Transverse colon (tissue), 4 donors: Measurements from ENCODE around the gene N4BP2. TPM values are rescaled to one million over a fixed set of nuclear protein-coding genes. Genes with fewer than 3 reads are reported as not detected.

ENCODE experiments used
- DNase-seq: peaks from one replicate; pipeline ENCODE4 v3.0.0-alpha.2; 2019
- H3K27ac ChIP-seq, 4 donors: fragments of 200-600 bp; sonication (generic); 2 replicates each; pipeline ENCODE4 v1.5.1; 2016 to 2018; ENCODE audit warnings: inconsistent platforms in 4 of 4
- H3K27me3 ChIP-seq: fragments of 200-600 bp; sonication (generic); 2 replicates; pipeline ENCODE4 v1.5.1; 2017; ENCODE audit warnings: inconsistent platforms
- H3K36me3 ChIP-seq, 4 donors: fragments of 200-600 bp; sonication (generic); 2 replicates each; pipeline ENCODE4 v1.5.1; 2017 to 2019; ENCODE audit warnings: inconsistent platforms in 4 of 4
- H3K4me1 ChIP-seq, 4 donors: fragments of 200-600 bp; sonication (generic); 2 replicates each; pipeline ENCODE4 v1.5.1; 2017 to 2020; ENCODE audit warnings: inconsistent platforms in 4 of 4
- H3K4me3 ChIP-seq, 4 donors: fragments of 200-600 bp; sonication (generic); 1 replicate in 1 of 4; 2 replicates in 3 of 4; pipeline versions ENCODE4 v1.5.1 to v1.6.1; 2017 to 2019; ENCODE audit warnings: inconsistent platforms in 4 of 4
- H3K9me3 ChIP-seq, 2 donors: fragments of 200-600 bp; sonication (generic); 2 replicates each; pipeline ENCODE4 v1.5.1; 2017 to 2019; ENCODE audit warnings: inconsistent platforms in 2 of 2
- CTCF ChIP-seq, 5 experiments: fragments of 200-600 bp in 3 of 5; fragments of 450-650 bp in 2 of 5; sonication (generic) in 3 of 5; IDR thresholded peaks; 1 replicate in 2 of 5; 2 replicates in 3 of 5; pipeline ENCODE4 v1.5.1; 2016 to 2017; ENCODE audit warnings: antibody characterized with exemption in 5 of 5, inconsistent platforms in 3 of 5, mild to moderate bottlenecking in 2 of 5, moderate library complexity in 1 of 5
- EP300 ChIP-seq: sonication (generic); formaldehyde crosslinking; IDR thresholded peaks from one replicate; pipeline ENCODE4 v1.6.1; 2017; ENCODE audit warnings: antibody characterized with exemption, low read depth
- POLR2A ChIP-seq: fragments of 450-650 bp; IDR thresholded peaks from one replicate; pipeline ENCODE4 v1.6.1; 2016; ENCODE audit warnings: antibody characterized with exemption, mild to moderate bottlenecking, moderate library complexity
- POLR2AphosphoS5 ChIP-seq, 3 donors: sonication (generic); formaldehyde crosslinking; IDR thresholded peaks; one replicate each; pipeline ENCODE4 v1.6.1; 2016; ENCODE audit warnings: antibody characterized with exemption in 3 of 3
- WGBS, 2 donors: methylation state at CpG; one replicate each; pipeline ENCODE4 v1.1.5; 2018; ENCODE audit warnings: low coverage in 1 of 2; 5-methylcytosine and 5-hydroxymethylcytosine counted together
- in situ Hi-C, 4 donors: fragments of 200-750 bp; cut with MboI; loops; one replicate each; pipeline versions ENCODE4 v1.15.0 to v1.15.1; 2017; ENCODE audit warnings: low sequenced_read_pairs in 3 of 4, low pct_ligation_motif_present in 1 of 4, low pct_unique_long_range_greater_than_20kb in 1 of 4
- intact Hi-C: fragments of 100-400 bp; cut with DNase I; formaldehyde crosslinking; loops from one replicate; pipeline ENCODE4 v1.15.1; 2023; ENCODE audit warnings: low total_unique reads
- total RNA-seq, 4 donors: library from RNA; depleted of rRNA; stranded (reverse); fragments of >200 nt; gene quantifications; one replicate each; pipeline ENCODE4 v1.1.0, GENCODE V29; 2016

Gene N4BP2
- total RNA-seq, 4 donors from 2014 or later = 7.9 to 19.5 (median 12.5) TPM

DNA sequence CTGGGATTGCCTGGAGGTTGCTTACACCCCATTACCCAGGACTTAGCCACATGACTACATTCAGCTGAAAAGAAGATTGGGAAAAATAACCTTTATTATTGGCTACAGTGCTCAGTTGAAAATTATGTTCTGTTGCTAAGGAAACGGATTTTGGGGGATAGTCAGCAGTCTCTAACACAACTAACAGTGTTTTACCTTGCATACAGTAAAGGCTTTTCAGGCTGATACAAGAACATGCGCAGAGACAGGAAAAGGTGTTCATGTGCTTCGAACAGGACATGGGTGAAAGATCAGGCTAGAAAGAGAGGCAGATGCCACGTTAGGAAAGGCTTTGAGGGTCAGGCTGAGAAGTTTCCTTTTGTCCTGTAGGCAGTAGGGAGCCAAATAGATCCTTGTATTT, 125.4 kb downstream of the N4BP2 start:
- Histone ChIP-seq H3K27me3 (peaks cover 37% of the 10 kb centered on the region), H3K36me3 (no peaks in the 10 kb centered on the region), H3K4me1 (peaks cover 0 to 6% (median 0%) of the 10 kb centered on the region in 4 donors), H3K4me3 (no peak overlapping the region), H3K27ac (no peak overlapping the region), H3K9me3 (no peaks in the 10 kb centered on the region)
- TF ChIP-seq POLR2A (no peak), CTCF (IDR thresholded peaks at IDR 0.05) (no peak), POLR2AphosphoS5 (IDR thresholded peaks at IDR 0.05) (no peak)
- intact Hi-C loops = no loop called here
- in situ Hi-C loops = no loop called here
- no peak for DNase-seq
- WGBS, 2 donors = 68 to 77% methylated on average over 3 to 4 of the region's 4 CpGs

GRCh38 chr4:40182954-40183353, 126.3 kb downstream of the N4BP2 start:
- intact Hi-C loops = no loop called here
- 88 to 93% methylated on average over 2 to 3 of the region's 3 CpGs for WGBS, 2 donors

GRCh38 chr4:40183615-40184411, 127.2 kb downstream of the N4BP2 start:
- 78 to 81% methylated on average over 6 to 12 of the region's 12 CpGs for WGBS, 2 donors
- Histone ChIP-seq H3K27ac (peak overlapping the region in 1 of 4 donors; percentile 25), H3K9me3 (no peaks in the 10 kb centered on the region), H3K27me3 (peaks cover 34% of the 10 kb centered on the region), H3K4me1 (peaks cover 0 to 6% (median 0%) of the 10 kb centered on the region in 4 donors), H3K36me3 (no peaks in the 10 kb centered on the region), H3K4me3 (no peak overlapping the region)
- TF ChIP-seq CTCF (IDR thresholded peaks at IDR 0.05) = no peak
- no peak for TF ChIP-seq POLR2A
- no peak for TF ChIP-seq EP300
- TF ChIP-seq POLR2AphosphoS5 (IDR thresholded peaks at IDR 0.05) = no peak
- in situ Hi-C loops = no loop called here
- intact Hi-C loops = no loop called here
- no peak for DNase-seq

More at GRCh38 chr4:40182954-40183353, 126.3 kb downstream of the N4BP2 start:
- Histone ChIP-seq H3K4me1 (peaks cover 0 to 6% (median 0%) of the 10 kb centered on the region in 4 donors), H3K27ac (no peak overlapping the region), H3K4me3 (no peak overlapping the region), H3K36me3 (no peaks in the 10 kb centered on the region), H3K27me3 (peaks cover 36% of the 10 kb centered on the region), H3K9me3 (no peaks in the 10 kb centered on the region)
- TF ChIP-seq CTCF (IDR thresholded peaks at IDR 0.05) = no peak
- no peak for TF ChIP-seq EP300
- TF ChIP-seq POLR2AphosphoS5 (IDR thresholded peaks at IDR 0.05) = no peak
- in situ Hi-C loops = no loop called here
- no peak for DNase-seq

DNA sequence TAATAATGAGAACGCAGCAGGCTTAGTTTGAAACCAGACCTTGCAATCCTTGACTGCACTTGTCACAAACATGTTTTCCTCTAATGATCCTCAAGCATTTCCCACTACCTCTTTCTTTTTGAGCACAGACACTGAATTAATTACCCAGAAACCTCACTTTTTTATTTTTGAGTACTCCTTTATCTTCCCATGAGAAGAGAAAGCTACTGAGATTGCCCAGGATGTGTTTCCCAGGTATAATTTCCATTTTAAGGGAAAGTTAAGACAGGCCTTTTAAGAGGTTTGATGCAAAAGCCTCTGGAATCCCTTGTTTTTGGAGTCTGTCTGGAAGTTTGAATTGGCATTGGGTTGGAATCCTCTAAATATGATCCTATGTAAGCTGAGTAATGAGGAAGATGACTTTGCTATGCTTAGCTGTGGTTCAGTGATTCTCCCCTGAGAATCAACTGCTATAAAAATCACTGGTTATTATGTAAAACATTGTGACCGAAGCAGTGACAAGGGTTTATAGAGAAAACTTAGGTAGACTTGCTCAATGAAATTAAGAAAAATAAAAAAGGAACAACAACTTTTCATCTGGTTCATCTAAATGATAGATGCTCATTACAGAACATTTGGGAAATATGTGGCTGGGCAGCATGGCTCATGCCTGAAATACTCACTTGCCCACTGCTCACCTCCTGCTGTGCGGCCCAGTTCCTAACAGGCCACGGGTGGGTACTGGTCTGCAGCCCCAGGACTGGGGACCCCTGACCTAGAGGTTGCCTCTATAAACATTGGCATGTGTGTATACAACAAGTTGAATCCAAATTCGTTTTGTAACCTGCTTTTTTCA, 129.4 kb downstream of the N4BP2 start:
- Histone ChIP-seq H3K36me3 (no peaks in the 10 kb centered on the region), H3K27me3 (peaks cover 34% of the 10 kb centered on the region), H3K4me1 (peaks cover 0 to 17% (median 0%) of the 10 kb centered on the region in 4 donors), H3K27ac (no peak overlapping the region), H3K9me3 (no peaks in the 10 kb centered on the region), H3K4me3 (no peak overlapping the region)
- intact Hi-C loops = no loop called here
- no peak for DNase-seq
- in situ Hi-C loops = no loop called here
- 75% methylated on average over 4 to 5 of the region's 5 CpGs for WGBS, 2 donors
- TF ChIP-seq POLR2AphosphoS5 (IDR thresholded peaks at IDR 0.05) (no peak), EP300 (no peak), POLR2A (no peak), CTCF (IDR thresholded peaks at IDR 0.05) (no peak)
